Neural progenitor cell (in vitro differentiated cells): ENCODE results near the gene KLHL36. TPM values are rescaled to one million over a fixed set of nuclear protein-coding genes. Genes with fewer than 3 reads are reported as not detected.

Experiments
- DNase-seq: peaks from one replicate; pipeline ENCODE4 v3.0.0-alpha.2; 2016; ENCODE audit warnings: low spot score
- H2AFZ ChIP-seq: fragments of 200-600 bp; sonication (generic); replicated peaks from 2 replicates; pipeline ENCODE4 v1.6.1; 2016; ENCODE audit warnings: antibody characterized with exemption
- H3F3A ChIP-seq: fragments of 200-600 bp; sonication (generic); 2 replicates; pipeline ENCODE4 v1.6.1; 2016; ENCODE audit warnings: antibody characterized with exemption, low read depth
- H3K27ac ChIP-seq: fragments of 200-600 bp; sonication (generic); 2 replicates; pipeline ENCODE4 v1.5.1; 2016; ENCODE audit warnings: mild to moderate bottlenecking
- H3K27me3 ChIP-seq: fragments of 200-600 bp; sonication (generic); 2 replicates; pipeline ENCODE4 v1.6.1; 2016; ENCODE audit warnings: mild to moderate bottlenecking, moderate library complexity
- H3K36me3 ChIP-seq: fragments of 200-600 bp; sonication (generic); 2 replicates; pipeline ENCODE4 v1.5.1; 2016
- H3K4me1 ChIP-seq: fragments of 200-600 bp; sonication (generic); 2 replicates; pipeline ENCODE4 v1.6.1; 2016; ENCODE audit warnings: mixed run types
- H3K4me2 ChIP-seq: fragments of 200-600 bp; sonication (generic); 2 replicates; pipeline ENCODE4 v1.6.1; 2016
- H3K4me3 ChIP-seq: fragments of 200-600 bp; sonication (generic); 2 replicates; pipeline ENCODE4 v1.5.1; 2016
- H3K79me2 ChIP-seq: fragments of 200-600 bp; sonication (generic); 2 replicates; pipeline ENCODE4 v1.6.1; 2016; ENCODE audit warnings: low read depth
- H3K9ac ChIP-seq: fragments of 200-600 bp; sonication (generic); 2 replicates; pipeline ENCODE4 v1.6.1; 2016
- H3K9me3 ChIP-seq: fragments of 200-600 bp; sonication (generic); 2 replicates; pipeline ENCODE4 v1.5.1; 2016; ENCODE audit warnings: low read depth
- H4K20me1 ChIP-seq: fragments of 200-600 bp; sonication (generic); 2 replicates; pipeline ENCODE4 v1.6.1; 2016; ENCODE audit warnings: low read depth
- H3K27ac Mint-ChIP-seq: 3 replicates; pipeline ENCODE4 v1.8.0; 2021; ENCODE audit warnings: mixed read lengths
- H3K27me3 Mint-ChIP-seq: 2 replicates; pipeline ENCODE4 v1.8.0; 2022; ENCODE audit warnings: low read depth, mild to moderate bottlenecking, inconsistent platforms, moderate library complexity, mixed read lengths; ENCODE audit not compliant: insufficient read depth
- H3K36me3 Mint-ChIP-seq: 3 replicates; pipeline ENCODE4 v1.8.0; 2021; ENCODE audit warnings: mixed read lengths
- H3K4me1 Mint-ChIP-seq: 3 replicates; pipeline ENCODE4 v1.8.0; 2021; ENCODE audit warnings: mixed read lengths
- H3K4me3 Mint-ChIP-seq: 3 replicates; pipeline ENCODE4 v1.8.0; 2021; ENCODE audit warnings: mild to moderate bottlenecking, moderate library complexity, mixed read lengths
- H3K9me3 Mint-ChIP-seq: 3 replicates; pipeline ENCODE4 v1.8.0; 2020; ENCODE audit warnings: mixed read lengths
- CTCF ChIP-seq: fragments of 200-600 bp; sonication (generic); IDR thresholded peaks from 2 replicates; pipeline ENCODE4 v1.5.1; 2017; ENCODE audit warnings: antibody characterized with exemption, mild to moderate bottlenecking
- EZH2 ChIP-seq: fragments of 200-600 bp; sonication (generic); IDR thresholded peaks from 2 replicates; pipeline ENCODE4 v1.6.1; 2017; ENCODE audit warnings: antibody characterized with exemption, mild to moderate bottlenecking, moderate library complexity
- EZH2phosphoT487 ChIP-seq: fragments of 200-600 bp; sonication (generic); IDR thresholded peaks from 2 replicates; pipeline ENCODE4 v1.6.1; 2017; ENCODE audit warnings: antibody characterized with exemption
- total RNA-seq: library from RNA; depleted of rRNA; stranded (reverse); fragments of >200 nt; gene quantifications from 2 replicates; pipeline ENCODE4 v1.2.3, GENCODE V29; 2015; ENCODE audit warnings: low replicate concordance

KLHL36 gene
- total RNA-seq, 1 donor from 2014 or later: 15.9 TPM

GRCh38 chr16:84648595-84649510, 542 bp downstream of the KLHL36 start:
- H3K4me3 Mint-ChIP-seq: peak overlapping the region; percentile 86
- H3K9me3 Mint-ChIP-seq: peaks cover 2% of the 10 kb centered on the region
- Histone ChIP-seq H3K4me3 (peak overlapping the region; percentile 72), H3K36me3 (no peaks in the 10 kb centered on the region), H3K4me1 (no peaks in the 10 kb centered on the region), H3K4me2 (peak overlapping the region; percentile 98), H3K9ac (no peak overlapping the region), H3K79me2 (no peaks in the 10 kb centered on the region), H3K9me3 (no peaks in the 10 kb centered on the region), H2AFZ (no peak overlapping the region), H3K27me3 (peaks cover 52% of the 10 kb centered on the region), H3K27ac (no peak overlapping the region), H3F3A (peaks cover 6% of the 10 kb centered on the region), H4K20me1 (peaks cover 14% of the 10 kb centered on the region)
- H3K4me1 Mint-ChIP-seq: peaks cover 32% of the 10 kb centered on the region
- peak; percentile 69 for DNase-seq
- peaks cover 3% of the 10 kb centered on the region for H3K27me3 Mint-ChIP-seq
- peaks cover 9% of the 10 kb centered on the region for H3K36me3 Mint-ChIP-seq
- no peak overlapping the region for H3K27ac Mint-ChIP-seq
- TF ChIP-seq EZH2phosphoT487 (peak; percentile 41), CTCF (no peak), EZH2 (no peak)

- H3K4me1 ChIP-seq: no peaks in the 10 kb centered on the region
- Mint-ChIP-seq H3K4me1 (peaks cover 32% of the 10 kb centered on the region), H3K27me3 (peaks cover 3% of the 10 kb centered on the region), H3K27ac (no peak overlapping the region), H3K4me3 (peak overlapping the region; percentile 86), H3K36me3 (peaks cover 9% of the 10 kb centered on the region), H3K9me3 (peaks cover 2% of the 10 kb centered on the region)
- no peak overlapping the region for H3K27ac ChIP-seq
- H3K4me2 ChIP-seq: peak overlapping the region; percentile 98
- H3K79me2 ChIP-seq: no peaks in the 10 kb centered on the region
- TF ChIP-seq EZH2phosphoT487 (no peak), EZH2 (no peak), CTCF (no peak)
- no peaks in the 10 kb centered on the region for H3K36me3 ChIP-seq
- H3K9ac ChIP-seq: no peak overlapping the region
- H2AFZ ChIP-seq: no peak overlapping the region
- no peaks in the 10 kb centered on the region for H3K9me3 ChIP-seq
- DNase-seq: no peak
- peaks cover 6% of the 10 kb centered on the region for H3F3A ChIP-seq
- H3K27me3 ChIP-seq: peaks cover 52% of the 10 kb centered on the region
- peak overlapping the region; percentile 72 for H3K4me3 ChIP-seq
- peaks cover 14% of the 10 kb centered on the region for H4K20me1 ChIP-seq
Observed at GRCh38 chr16:84649511-84649861, 1.2 kb downstream of the KLHL36 start.

- H4K20me1 ChIP-seq: peaks cover 14% of the 10 kb centered on the region
- H3K4me3 Mint-ChIP-seq: peak overlapping the region; percentile 77
- H3K4me1 ChIP-seq: no peaks in the 10 kb centered on the region
- H3K4me3 ChIP-seq: no peak overlapping the region
- TF ChIP-seq EZH2phosphoT487 (no peak), CTCF (no peak), EZH2 (no peak)
- peak; percentile 27 for DNase-seq
- H3K9me3 ChIP-seq: no peaks in the 10 kb centered on the region
- no peak overlapping the region for H2AFZ ChIP-seq
- peaks cover 2% of the 10 kb centered on the region for H3K9me3 Mint-ChIP-seq
- H3K27ac Mint-ChIP-seq: no peak overlapping the region
- peaks cover 46% of the 10 kb centered on the region for H3K27me3 ChIP-seq
- H3K9ac ChIP-seq: no peak overlapping the region
- H3K4me1 Mint-ChIP-seq: peaks cover 30% of the 10 kb centered on the region
- peaks cover 6% of the 10 kb centered on the region for H3F3A ChIP-seq
- H3K36me3 Mint-ChIP-seq: peaks cover 14% of the 10 kb centered on the region
- H3K79me2 ChIP-seq: no peaks in the 10 kb centered on the region
- no peaks in the 10 kb centered on the region for H3K36me3 ChIP-seq
- no peak overlapping the region for H3K4me2 ChIP-seq
- H3K27me3 Mint-ChIP-seq: peaks cover 6% of the 10 kb centered on the region
- no peak overlapping the region for H3K27ac ChIP-seq
Observed at GRCh38 chr16:84650062-84650991, 2.0 kb downstream of the KLHL36 start.
